ENCODE data around the gene FAM171A1.
"Not testable (repeated sequence)": the region's sequence is repeated elsewhere in the genome, so short reads cannot be mapped to it uniquely, and the experiment has no call there.

Gene FAM171A1

GRCh38 chr10:15344876-15345285 is 26.2 kb downstream of the FAM171A1 start:
- no peak for DNase-seq (ENCODE audit: low read depth in 3 of 3)

DNA sequence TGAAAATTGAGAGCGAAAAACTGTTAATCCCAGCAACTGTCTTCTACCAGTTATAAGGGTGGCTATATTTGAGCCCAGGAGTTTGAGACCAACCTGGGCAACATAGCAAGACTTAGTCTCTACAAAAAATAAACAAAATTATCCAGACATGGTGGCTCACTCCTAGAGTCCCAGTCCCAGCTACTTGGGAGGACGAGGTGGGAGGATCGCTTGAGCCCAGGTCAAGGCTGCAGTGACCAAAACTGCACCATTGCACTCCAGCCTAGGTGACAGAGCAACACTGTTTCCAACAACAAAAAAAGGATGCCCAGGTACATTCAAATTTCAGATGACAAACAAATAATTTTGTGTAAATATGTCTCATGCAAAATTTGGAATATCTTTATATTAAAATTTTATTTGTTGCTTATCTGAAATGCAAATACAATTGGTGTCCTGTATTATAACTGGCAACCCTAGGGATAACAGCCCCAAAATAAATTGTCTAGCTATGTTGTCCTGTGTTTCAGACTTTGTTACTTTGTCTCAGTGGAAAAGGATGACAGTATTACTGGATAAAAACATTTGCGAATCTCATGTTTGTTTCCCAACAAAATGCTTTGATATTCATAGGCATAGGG is 26.7 kb downstream of the FAM171A1 start:
- no peak for DNase-seq (ENCODE audit: low read depth in 3 of 3)

DNA sequence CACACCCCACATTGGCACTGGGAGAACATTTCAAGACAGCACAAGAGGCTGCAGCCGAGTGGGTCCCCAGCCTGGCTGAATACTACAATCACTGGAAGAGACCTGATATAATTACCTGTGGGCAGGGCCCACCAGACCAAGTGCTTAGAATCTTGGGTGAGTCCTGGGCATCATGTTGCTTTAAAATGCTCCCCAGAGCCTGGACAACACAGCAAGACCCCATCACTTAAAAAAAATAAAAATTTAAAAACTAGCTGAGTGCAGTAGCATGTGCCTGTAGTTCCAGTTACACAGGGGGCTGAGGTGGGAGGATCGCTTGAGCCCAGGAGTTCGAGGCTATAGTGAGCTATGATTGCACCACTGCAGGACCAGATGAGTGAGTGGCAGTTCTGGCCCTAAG is 28.1 kb downstream of the FAM171A1 start:
- DNase-seq (ENCODE audit: low read depth in 3 of 3) = no peak

DNA sequence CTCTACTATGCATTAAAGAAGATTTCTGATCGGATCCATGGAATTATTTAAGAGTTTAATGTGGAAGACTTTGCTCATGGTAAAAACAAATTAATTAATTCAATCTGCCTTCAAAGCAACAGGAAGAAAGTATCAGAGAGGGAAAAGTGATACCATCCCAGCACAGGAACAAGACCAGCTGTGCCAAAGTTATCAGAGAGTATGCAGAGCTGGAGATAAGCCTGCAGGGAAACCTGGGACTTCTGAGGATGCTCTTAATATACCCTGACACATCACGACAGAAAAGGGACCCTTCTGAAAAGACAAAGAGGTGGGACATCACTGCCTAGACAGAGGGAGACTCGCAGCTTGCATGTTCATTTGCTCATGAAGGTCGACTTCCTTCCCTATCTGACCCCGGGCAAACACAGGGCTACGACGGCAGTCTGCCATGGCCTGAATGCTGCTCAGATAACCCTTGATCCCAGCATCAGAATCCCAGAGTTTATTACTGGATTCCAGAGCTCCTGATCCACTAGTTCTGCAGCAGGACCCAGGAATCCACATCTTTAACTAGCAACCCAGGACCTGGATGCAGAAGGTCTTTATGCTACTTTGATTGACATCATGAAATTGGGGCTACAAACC is 29.5 kb downstream of the FAM171A1 start:
- no peak for DNase-seq (ENCODE audit: low read depth in 3 of 3)

DNA sequence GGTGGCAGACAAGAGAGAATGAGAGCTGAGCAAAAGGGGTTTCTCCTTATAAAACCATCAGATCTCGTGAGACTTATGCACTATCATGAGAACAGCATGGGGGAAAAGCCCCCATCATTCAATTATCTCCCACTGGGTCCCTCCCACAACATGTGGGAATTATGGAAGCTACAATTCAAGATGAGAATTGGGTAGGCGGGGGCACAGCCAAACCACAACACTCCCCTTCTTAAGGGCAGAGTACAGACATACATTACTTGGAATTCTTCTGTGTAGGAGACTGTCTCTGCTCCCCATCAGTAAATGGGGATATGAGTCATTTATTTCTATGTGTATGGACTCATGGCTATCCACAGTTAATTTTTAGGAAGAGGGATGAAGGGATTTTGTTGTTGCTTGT is 31.2 kb downstream of the FAM171A1 start:
- DNase-seq (ENCODE audit: low read depth in 3 of 3) = no peak

DNA sequence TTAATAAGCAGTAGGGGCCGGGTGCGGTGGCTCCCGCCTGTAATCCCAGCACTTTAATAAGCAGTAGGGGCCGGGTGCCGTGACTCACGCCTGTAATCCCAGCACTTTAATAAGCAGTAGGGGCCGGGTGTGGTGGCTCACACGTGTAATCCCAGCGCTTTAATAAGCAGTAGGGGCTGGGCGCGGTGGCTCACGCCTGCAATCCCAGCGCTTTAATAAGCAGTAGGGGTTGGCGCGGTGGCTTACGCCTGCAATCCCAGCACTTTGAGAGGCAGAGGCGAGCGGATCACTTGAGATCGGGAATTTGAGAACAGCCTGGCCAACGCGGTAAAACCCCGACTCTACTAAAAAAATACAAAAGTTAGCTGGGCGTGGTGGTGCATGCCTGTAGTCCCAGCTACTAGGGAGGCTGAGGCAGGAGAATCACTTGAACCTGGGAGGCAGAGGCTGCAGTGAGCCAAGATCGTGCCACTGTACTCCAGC is 33.6 kb downstream of the FAM171A1 start:
- not testable (repeated sequence) for DNase-seq (ENCODE audit: low read depth in 3 of 3)

DNA sequence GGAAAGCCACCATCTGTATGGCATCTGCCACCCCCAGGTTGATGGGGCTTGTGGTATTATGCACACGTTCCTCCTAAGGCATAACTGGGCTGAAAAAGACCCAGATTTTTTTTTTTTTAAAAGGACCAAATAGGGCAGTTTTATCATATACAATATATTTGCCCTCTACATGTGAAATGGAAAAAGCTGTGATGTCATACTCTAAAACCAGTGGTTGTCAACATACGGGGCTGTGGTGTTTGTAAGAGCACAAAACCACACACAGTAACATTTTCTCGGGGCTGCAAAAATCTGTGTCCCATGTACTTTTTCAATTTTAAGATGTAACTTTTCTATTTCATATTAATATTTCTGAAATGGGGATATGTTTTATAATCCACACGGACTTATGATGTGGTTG is 34.9 kb downstream of the FAM171A1 start:
- no peak for DNase-seq (ENCODE audit: low read depth in 3 of 3)

DNA sequence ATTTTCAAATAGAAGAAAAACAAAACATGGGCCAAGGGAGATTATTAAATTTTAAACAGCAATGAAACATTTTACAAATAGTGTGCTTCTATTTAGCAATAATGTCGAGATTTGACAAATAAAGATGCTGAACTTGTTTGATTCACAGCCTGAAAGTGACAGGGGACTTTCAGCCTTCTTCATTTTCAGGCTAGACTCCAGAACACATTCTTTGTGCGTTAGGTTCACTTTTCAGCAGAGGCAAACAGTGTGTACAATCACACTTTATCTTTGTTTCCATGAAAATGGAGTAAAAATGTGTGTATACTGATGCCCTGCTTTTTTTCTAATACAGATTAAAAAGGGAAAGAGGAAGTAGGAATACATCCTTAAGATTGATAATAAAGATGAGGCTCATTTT is 35.6 kb downstream of the FAM171A1 start:
- DNase-seq (ENCODE audit: low read depth in 3 of 3) = no peak

DNA sequence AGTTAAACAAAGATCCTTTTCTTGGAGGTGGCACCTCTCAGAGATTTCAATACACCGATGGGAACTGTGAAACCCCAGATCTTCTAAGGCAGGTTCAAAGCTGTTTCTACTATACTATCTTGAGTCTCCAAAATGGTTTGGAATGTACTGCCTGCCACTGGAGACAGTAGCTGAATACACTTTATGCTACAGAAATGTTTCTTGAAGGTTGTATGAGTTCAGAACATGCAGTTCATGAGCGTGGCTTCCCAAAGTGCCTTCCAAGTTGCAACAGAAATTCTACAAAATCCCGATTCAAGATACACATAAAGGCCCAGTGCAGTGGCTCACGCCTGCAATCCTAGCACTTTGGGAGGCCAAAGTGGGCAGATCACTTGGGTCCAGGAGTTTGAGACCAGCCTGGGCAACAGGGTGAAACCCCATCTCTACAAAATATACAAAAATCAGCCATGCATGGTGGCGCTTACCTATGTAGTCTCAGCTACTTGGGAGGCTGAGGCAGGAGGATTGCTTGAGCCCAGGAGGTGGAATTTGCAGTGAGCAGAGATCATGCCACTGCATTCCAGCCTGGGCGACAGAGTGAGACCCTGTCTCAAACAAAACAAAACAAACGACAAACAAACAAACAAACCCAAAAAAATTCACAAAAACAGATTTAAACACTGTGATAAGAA is 36.3 kb downstream of the FAM171A1 start:
- DNase-seq (ENCODE audit: low read depth in 3 of 3) = no peak

GRCh38 chr10:15333909-15334649 is 37.0 kb downstream of the FAM171A1 start:
- DNase-seq (ENCODE audit: low read depth in 3 of 3) = no peak

DNA sequence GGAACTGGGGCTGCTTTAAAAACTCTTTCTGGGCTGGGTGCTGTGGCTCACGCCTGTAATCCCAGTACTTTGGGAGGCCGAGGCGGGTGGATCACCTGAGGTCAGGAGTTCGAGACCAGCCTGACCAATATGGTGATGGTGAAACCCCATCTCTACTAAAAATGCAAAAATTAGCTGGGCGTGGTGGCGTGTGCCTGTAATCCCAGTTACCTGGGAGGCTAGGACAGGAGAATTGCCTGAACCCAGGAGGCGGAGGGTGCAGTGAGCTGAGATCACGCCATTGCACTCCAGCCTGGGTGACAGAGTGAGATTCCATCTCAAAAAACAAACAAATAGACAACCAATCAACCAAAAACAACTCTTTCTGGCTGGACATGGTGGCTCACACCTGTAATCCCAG is 37.9 kb downstream of the FAM171A1 start:
- DNase-seq (ENCODE audit: low read depth in 3 of 3) = not testable (repeated sequence)

- no peak for DNase-seq (ENCODE audit: low read depth in 3 of 3)
These were observed 39.6 kb downstream of the FAM171A1 start for GRCh38 chr10:15331461-15331860.

DNA sequence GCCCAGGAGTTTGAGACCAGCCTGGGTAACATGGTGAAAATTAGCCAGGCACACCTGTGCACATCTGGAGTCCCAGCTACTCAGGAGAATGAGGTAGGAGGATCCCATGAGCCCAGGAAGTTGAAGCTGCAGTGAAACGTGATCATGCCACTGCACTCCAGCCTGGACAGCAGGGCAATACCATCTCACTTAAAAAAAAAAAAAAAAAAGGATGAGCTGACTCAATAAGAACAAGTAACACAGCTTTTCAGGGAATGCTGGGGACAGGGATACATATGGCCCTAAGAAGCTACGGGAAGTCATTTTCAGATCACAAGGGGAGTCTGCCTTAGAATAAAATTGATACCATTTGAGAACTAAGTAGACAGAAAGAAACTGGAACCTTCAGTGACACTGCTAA is 41.7 kb downstream of the FAM171A1 start:
- no peak for DNase-seq (ENCODE audit: low read depth in 3 of 3)

DNA sequence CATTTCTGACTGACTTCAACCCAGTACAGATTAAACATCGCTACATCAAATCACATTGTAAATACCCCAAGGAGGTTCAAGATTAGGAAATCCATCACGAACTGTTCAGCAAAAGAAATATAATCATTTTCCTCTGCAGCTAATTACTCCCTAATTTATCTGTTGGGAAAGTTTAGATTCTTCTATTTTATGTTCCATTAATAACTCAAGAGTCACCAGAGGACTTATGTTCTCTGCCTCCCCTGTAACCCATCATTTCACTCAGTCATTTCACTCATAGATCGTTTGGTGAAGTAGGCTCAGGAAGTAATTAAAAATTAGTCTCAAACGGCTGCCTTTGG is 45.2 kb downstream of the FAM171A1 start:
- DNase-seq (ENCODE audit: low read depth in 3 of 3) = no peak

GRCh38 chr10:15325243-15325943 is 45.7 kb downstream of the FAM171A1 start:
- no peak for DNase-seq (ENCODE audit: low read depth in 3 of 3)

DNA sequence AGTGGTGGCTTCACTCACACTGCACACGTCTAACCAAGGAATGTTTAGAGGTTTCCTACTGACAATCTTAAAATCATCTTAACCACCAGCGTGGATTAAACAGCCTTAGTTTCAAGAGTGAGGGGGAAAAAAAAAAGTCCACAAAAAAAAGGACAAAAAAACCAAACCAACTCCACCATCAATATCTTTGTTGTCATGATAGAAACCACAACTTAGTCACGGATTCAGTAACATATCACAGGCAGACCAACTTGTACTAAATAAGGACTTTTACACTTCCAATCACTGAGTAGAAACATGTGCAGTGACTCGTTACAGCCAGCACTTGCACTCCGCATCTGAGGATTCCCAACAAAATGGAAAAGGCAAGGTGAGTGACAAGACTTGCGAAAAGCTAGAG is 46.5 kb downstream of the FAM171A1 start:
- no peak for DNase-seq (ENCODE audit: low read depth in 3 of 3)

DNA sequence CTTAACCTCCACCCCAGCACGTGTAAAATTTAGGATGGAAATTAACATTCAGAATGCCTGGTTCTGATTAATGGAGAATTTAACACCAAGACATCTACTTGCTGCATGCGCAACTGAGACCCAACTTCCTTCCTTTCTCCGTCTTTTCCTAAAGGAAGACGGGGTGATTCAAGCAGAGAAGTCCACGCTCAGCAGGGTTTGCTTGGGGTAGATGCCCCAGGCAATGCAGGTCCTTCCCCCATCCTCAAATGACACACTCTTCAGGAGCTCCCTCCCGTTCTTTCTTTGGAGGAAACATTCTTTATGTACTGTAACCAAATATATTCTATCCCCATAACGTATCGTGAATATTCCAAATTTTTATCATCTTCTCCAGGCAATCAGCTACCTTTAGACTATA is 47.0 kb downstream of the FAM171A1 start:
- DNase-seq (ENCODE audit: low read depth in 3 of 3) = no peak

GRCh38 chr10:15322356-15322755 is 48.7 kb downstream of the FAM171A1 start:
- no peak for DNase-seq (ENCODE audit: low read depth in 3 of 3)

DNA sequence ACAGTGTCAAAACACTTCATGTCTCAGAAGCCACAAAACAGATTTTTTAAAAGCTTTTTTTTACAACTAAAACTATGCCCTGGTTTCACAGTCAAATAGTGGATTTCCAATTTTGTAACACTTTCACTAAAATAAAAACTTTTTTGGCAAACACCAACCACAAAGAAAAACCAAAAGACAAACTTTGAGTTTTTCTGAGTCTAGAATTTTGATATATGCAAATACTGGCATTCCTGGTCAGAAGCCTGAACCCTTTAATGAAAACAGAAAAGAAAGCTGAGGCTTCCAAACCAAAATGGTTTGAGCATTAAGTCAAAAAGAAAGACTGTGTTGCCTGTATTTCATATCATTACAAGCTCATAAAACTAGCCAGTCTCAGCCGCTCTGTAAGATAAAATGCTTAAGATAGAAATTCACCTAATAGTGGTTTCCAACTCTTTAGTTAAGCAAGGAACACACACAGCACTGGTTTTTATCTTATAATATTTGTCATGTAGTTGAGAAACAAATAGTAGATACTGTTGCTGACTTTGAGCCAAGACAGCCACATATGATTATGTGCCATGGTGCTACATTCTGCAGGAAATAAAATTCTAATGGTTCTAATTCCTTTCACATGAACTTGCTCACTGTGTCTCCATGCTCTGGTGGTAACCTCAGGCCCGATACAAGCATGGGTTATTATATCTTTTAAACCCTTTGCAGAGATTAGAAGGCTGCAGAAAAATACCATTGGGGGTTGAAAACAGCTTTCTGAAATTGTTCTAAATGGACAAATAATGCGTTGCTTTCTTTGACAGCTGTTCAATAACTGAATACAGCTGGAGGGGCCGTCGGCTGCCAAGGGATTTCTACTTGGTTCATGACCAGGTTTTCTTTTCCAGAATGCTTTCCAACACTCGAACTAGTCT is 49.4 kb downstream of the FAM171A1 start:
- no peak for DNase-seq (ENCODE audit: low read depth in 3 of 3)

- no peak for DNase-seq (ENCODE audit: low read depth in 3 of 3)
These were observed 50.4 kb downstream of the FAM171A1 start for GRCh38 chr10:15320522-15321203.
